NCI-H774 (cell line): ENCODE measurements around the gene ERGIC1.

Source experiments
- DNase-seq: peaks from one replicate; lab custom pipeline; 2025; lab: John Stamatoyannopoulos, UW

Gene ERGIC1

DNA sequence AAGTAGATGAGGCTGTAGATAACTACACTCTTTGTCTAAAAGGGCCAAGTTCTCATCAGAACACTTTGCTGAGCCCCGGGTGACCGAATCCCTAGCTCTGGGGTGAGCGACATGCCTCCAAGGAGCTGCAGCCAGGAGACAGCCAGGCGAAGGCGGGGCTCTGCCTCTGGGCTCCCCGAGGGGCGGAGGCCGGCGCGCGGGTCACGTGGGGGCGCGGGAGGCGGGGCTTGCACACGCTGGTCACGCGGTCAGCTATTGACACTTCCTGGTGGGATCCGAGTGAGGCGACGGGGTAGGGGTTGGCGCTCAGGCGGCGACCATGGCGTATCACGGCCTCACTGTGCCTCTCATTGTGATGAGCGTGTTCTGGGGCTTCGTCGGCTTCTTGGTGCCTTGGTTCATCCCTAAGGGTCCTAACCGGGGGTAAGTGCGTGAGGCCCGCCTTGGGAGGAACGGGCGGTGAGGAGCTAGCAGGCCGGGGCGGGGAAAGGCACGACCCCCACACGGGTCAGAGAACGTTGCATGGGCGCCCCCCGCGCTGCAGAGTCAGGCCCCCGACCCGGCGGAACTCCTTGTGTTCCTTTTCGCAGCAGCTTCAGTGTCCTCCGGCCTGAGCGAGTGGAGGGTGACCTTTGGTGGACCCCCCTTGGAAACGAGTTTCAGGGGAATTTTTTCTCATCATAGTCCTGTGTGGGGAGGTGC, 149.6 kb downstream of the ERGIC1 start, which contains the start of gene ATP6V0E1:
ATP6V0E1 (plus strand) TSS at position 230 of the 702 bp plus-strand sequence; CDS start at position 320, 90 bp downstream.
- DNase-seq, result peak; percentile 84

DNA sequence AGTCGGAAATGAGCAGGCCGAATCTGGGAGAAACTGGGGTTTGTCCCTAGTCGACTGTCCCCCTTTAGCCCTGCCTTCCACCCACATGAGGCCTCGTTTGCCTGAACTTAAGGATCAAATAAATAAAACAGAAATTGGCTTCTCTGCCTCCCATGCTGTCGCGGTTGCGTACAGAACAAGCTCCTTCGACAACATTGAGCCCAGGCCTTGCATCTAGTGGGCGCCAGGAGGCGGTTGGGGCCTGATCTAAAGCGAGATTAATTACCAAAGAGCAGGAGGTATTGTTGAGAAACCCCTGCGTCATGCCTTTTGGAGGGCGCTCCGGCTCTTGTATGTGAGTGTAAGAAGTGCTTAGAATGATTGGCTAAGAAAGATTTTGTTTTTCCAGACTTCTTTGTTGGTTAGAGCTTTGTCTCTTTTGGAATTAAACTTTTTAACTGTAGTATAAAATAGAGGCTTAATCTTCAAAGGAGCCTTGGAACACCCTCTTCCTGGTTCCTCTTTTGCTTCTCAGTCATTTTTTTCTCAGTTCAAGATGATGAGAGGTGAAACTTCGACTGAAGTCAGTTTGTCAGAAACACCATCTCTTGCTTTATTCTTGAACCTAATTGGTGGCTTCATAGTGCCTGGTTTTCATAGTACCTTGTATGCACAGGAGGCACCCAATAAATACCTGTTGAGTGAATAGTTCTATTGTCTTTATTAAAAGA, 150.3 kb downstream of the ERGIC1 start:
- DNase-seq, result peak; percentile 43

DNA sequence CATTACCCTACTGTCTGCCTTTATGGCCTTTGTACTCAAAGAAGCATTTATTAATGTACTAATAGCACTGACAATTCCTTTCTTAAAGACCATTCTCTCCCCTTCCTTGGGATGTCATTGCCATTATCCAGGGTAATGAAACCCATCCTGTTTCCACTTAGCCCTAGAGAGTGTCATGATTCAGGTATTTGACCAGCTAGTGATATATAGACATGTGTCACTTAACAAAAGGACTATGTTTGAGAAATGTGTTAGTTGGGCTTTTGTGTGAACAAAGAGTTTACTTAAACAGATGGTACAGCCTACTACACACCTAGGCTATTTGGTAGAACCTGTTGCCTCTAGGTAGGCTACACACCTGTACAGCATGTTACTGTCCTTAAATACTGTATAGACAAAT, 151.5 kb downstream of the ERGIC1 start:
- peak; percentile 48 for DNase-seq

DNA sequence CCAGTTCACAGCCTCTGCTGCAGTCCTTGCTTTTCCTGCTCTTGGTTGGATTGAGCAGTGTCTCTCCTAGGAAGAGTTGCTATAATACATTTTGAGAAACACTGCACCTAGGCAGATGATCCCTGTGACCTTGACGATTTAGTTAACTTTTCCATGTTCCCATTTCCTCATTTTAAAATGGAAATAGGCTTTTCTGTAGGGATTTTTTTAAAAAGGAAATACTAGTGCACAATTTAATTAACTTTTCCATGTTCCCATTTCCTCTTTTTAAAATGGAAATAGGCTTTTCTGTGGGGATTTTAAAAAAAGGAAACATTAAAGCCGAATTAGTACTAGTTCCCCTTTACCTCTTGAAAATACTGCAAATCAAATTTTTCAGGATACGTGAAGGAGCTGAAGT, 154.2 kb downstream of the ERGIC1 start:
- DNase-seq, result no peak

DNA sequence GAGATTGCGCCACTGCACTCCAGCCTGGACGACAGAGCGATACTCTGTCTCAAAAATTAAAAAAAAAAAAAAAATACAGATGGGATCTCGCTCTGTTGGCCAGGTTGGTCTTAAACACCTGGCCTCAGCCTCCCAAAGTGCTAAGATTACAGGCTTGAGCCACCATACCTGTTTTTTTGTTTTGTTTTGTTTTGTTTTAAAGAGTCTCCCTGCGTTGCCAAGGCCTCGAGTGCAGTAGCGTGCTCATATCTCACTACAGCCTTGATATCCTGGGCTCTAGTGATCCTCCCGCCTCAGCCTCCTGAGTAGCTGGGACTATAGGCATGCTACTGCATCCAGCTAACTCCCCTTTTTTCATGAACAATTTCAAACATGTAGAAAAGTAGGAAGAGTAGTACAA, 156.7 kb downstream of the ERGIC1 start:
- DNase-seq, result no peak

DNA sequence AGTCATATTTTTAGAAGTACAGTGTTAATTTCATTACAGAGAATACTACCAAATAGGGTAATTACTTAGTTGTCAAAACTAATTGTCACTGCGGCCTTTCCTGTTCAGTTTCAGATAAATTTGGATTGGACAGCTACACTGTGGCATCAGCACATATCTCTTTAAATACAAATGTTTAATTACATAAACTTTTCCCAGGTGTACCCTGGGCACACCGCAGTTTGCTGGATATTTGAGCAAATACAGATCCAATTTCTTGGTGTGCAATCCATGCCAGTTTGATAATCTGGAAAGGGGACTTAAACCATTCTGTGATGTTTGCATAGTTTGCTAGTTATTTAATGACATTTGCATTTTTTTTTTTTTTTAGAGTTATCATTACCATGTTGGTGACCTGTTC, 160.4 kb downstream of the ERGIC1 start:
- no peak for DNase-seq

DNA sequence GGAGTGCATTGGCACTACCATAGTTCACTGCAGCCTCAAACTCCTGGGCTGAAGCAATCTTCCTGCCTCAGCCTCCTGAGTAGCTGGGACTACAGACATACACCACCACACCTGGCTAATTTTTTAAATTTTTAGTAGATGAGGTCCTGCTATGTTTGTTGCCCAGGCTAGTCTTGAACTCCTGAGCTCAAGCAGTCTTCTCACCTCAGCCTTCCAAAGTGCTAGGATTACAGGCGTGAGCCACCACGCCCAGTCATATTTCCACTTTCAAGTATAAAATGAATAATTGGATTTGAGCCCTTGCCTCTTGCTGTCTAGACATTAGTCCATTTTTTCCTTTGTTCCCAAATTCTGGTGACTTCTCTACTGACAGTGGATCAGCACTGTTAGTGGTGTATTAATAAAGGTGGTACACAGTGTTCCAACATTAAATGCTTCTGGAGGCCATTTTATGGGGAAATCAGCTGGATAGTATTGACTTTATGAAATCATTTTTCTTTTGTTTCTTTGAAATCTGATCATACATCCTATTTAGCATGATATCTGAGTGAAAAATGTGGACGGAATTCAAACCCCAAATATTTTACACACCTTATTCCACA, 165.4 kb downstream of the ERGIC1 start:
- no peak for DNase-seq

DNA sequence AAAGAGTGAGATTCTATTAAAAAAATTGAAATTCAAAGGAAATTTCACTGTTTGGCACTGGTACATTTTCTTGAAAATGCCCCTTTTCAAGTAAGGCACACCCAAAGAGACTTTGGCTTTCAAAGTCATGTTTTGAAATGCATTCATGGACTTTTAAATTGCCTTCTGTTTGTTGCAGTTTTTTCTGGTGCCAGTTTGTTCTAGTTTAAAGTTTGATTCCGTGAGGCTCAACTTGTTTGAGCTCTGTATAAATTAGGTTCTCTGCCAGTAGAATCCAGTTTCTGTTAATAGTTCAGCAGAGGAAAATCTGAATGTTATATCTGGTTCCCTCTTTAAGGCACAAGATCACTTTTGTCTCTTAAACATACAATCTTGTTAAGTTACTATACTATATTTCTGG, 165.9 kb downstream of the ERGIC1 start:
- DNase-seq, result no peak

DNA sequence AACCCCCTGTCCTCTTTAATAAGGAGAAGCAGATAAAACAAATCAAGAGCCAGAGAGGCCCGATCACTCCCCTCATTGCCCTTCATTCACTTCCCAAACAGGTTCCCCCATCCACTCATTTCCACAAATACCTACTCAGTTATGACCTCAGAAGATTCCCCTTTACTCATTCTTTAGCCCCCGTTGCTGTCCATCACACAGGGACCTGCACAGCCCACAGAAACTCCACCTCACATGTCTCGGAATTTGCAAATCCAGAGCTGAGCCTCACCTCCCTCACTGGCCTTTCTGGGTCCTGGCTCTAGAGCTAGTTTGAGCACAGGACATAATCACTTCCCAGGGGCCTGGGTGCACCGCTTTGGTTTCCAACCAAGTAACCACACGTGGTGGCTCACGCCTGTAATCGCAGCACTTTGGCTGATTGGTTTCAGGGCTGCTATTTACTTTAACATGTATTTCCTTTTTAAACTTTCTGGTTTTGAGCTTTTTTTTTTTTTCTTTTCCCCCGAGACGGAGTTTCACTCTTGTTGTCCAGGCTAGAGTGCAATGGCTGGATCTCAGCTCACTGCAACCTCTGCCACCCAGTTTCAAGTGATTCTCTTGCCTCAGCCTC, 167.3 kb downstream of the ERGIC1 start:
- no peak for DNase-seq
